Measurements from ENCODE around the gene TRIM2.

Gene TRIM2

GRCh38 chr4:153374442-153374841, 170.2 kb downstream of the TRIM2 start:
- DNase-seq (ENCODE audit: low read depth) = peak; percentile 22

GRCh38 chr4:153375303-153375702, 171.1 kb downstream of the TRIM2 start:
- no peak for DNase-seq (ENCODE audit: low read depth)

- DNase-seq (ENCODE audit: low read depth) = no peak
These were observed 178.9 kb downstream of the TRIM2 start for GRCh38 chr4:153383131-153383530.

GRCh38 chr4:153384160-153384559, 179.9 kb downstream of the TRIM2 start:
- no peak for DNase-seq (ENCODE audit: low read depth)

GRCh38 chr4:153385784-153386183, 181.5 kb downstream of the TRIM2 start:
- no peak for DNase-seq (ENCODE audit: low read depth)

GRCh38 chr4:153387981-153388380, 183.7 kb downstream of the TRIM2 start:
- no peak for DNase-seq (ENCODE audit: low read depth)
